Stimulated activated CD4-positive, alpha-beta T cell treated with anti-CD3 and anti-CD28 coated beads, Interleukin-4, amount 100 ng/mL, for 4 hours (primary cell): ENCODE data around the gene FAT1.

ENCODE experiments used
- DNase-seq, 2 experiments: peaks; one replicate each; pipeline ENCODE4 v3.0.0-alpha.2; 2020

FAT1 gene

DNA sequence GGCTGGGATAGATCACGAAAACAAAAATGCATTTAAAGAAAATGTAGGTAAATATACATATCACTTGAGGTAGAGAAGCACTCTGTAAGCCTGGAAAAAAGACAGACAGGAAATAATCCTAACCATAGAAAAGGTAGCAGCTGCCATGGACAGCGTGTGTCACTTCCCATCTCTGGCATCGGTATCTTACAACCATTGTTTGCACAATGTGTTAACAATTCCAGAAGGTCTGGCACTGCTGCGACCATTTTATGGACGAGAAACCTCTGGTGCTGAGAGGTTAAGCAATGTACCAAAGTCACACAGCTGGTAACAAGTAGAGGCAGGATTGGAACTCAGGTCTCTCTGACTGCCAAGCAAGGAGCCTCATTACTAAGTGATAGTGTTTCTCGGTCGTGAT, 166.6 kb downstream of the FAT1 start:
- DNase-seq = no peak

DNA sequence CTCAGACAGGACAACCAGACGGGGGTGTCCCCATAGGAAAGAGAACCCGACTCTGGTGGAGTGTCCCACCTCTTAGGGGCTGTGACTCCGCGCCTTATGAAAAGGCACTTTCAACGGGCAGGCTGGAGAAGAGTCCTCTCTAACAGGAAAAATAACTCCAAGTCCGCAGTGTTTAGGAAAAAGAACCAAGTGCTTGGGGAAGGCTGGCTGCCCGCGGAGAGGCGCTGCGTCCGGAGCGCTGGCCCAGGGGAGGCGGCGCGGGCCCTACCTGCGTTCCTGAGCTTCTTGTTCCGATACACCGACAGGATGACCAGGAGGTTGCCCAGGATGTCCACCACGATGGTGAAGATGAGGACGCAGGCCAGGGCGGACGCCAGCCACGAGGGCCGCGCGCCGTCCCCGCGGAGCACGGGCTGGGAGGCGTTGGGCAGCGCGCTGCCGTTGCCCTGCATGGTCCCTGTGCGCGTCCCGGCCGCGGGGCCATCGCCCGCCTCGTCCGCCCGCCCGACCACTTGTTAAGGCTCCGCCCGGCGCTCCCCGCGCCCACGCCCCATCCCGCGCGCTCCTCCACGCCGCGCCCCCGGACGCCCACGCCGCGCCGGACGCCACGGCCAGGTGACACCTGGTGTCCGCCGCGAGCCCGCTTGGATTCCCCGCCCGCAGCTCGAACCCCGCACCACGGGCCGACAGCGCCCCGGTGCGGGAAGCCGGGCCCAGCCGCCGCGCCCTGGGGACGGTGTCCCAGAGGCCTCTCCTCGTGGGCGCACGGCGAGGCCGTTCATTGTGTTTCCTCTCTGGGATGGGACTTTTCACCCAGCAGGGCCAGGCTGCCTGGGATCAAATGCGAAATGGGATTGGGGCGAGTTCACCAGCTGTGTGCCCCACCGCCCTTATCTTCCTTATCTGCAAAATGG, 168.5 kb downstream of the FAT1 start, which contains the start of gene MTNR1A:
Gene MTNR1A, minus strand, starts transcription at position 654 of the 914 bp plus-strand sequence. Its CDS starts 202 bp downstream, at position 452.
- no peak for DNase-seq

DNA sequence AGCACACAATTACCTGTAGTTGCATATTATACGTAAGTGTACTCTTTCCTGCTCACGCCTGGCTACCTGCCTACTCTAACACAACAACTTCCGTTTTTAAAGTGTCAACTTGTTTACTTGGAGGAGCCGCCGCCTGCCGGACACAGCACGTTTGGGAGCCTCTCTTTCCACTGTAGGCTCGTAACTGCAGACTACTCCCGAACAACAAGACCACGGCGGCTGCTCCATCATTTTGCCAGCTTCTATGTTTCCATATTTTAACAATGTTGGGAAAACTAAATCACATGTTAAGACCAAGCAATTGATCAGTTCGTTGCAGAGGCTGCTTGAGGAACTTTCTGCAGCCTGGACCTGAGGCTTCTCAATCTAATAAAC, 169.1 kb downstream of the FAT1 start:
- DNase-seq = no peak

DNA sequence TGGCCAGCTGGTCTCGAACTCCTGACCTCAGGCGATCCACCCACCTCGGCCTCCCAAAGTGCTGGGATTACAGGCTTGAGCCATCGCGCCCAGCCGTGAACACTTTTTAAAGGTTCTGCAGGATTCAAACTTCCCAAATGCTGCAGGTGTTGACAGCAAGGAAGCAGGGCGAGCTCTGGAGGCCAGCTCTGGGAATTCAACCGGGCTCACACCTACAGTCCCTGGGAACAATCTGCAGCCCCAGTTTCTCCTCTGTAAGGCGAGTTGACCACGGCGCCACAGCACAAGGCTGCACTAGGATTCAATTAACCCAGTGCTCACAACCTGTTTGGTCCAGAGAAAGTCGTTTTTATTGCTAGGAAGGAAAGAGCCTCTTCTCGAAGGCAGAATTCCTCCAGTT, 169.9 kb downstream of the FAT1 start:
- no peak for DNase-seq

DNA sequence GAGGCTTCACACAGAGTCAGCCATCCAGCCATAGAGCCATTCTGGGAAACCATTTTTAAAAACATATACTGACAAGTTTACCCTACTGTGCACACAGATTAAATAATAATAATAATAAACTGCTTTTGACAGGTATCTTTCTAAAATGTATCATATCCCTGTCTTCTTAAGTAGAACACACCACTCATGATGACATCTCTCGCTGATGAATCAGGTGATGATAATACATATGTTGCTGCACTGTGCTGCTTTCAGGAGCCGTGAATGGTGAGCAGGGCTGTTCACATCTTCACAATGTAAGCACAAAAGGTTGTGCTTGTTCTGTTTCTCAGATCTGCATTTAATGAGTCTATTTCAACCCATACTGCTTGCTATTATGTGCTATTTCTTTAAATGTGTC, 171.8 kb downstream of the FAT1 start:
- no peak for DNase-seq

DNA sequence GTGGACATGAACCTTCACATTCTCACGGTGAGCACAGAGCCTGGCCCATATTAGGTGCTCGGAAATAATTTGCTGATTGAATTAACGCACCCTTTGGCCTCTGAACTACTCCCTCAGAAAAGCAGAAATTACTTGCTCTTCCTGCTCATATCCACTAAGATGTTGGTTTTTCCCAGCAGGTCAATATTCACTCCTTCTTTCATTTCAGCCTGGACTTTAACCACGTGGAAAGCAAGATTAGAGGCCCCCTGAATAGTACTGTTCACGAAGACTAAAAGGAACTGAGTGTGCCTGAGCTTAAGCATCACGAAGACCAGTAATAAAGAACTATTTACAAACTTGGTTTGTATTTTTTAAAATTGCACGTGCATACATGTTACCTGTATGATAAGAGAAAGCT, 178.2 kb downstream of the FAT1 start:
- DNase-seq = no peak

DNA sequence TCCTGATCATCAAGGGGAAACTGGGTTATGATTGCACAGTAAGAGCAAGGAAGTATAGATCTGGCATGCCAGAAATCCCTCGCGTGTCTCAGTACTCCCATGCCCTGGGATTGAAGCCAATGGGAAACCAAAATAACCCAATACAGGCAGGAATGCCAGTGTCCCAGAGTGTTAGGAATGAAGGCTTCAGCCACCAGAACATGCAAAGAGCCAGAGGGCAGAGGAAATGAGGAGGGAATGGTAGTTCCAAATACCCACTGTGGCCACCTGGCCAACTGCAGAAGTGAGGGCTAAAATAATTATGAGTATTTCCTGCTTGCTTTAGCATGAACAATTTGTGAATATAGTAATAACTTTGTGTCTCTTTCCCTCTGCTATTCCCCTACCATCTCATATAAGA, 180.4 kb downstream of the FAT1 start:
- DNase-seq = no peak

DNA sequence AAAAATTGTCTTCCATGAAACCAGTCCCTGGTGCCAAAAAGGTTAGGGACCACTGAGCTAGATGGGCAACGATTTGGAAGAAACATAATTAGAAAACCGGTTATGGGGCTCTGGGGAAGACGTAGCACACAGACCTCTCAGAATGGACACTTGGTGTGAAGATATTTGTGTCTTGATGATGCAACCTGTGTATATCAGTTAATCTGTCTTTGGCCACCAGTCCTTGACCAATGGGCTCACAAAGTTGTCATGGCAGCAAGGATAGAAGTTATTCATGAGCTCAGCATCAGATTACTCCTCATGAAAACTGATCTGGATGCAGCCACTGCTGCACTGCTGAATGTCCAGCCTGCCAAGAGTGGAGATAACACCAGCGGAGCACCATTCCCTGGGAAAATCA, 181.9 kb downstream of the FAT1 start:
- no peak for DNase-seq

DNA sequence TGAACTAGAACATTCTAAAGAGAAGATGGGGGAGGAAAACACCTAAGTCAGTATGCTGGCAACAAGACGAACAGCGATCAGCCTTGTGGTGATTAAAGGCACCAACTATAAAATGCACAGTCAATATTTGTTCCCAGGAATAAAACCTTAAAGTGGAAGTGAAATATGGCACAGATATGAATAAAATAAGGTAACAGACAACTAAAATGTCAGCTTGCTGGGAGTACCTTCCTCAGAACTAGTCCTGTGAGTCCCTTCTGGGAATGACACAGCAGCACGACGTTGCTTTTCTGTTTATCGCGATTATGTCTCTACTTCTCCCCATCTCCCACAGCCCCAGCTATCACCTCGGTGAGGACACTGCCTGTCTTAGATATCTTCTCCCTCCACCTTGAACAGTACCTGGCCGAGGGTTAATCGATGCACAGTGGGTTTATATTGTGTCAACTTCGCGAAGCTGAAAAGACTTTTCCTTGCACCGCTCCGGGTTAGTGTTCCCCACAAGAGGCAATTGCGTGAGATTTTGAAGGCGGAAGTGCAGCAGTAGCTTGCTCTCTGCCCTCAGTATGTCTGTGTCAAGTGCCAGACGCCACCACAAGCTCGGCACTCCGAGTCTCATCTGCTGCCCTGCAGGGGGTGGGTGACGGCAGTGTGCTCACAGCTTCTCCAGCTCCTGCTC, 185.7 kb downstream of the FAT1 start:
- no peak for DNase-seq
